Neural progenitor cell (in vitro differentiated cells): Measurements from ENCODE around the gene DNAH14. TPM values are rescaled to one million over a fixed set of nuclear protein-coding genes. Genes with fewer than 3 reads are reported as not detected.

Experiments used
- DNase-seq: peaks from one replicate; pipeline ENCODE4 v3.0.0-alpha.2; 2016; ENCODE audit warnings: low spot score
- H2AFZ ChIP-seq: fragments of 200-600 bp; sonication (generic); replicated peaks from 2 replicates; pipeline ENCODE4 v1.6.1; 2016; ENCODE audit warnings: antibody characterized with exemption
- H3F3A ChIP-seq: fragments of 200-600 bp; sonication (generic); 2 replicates; pipeline ENCODE4 v1.6.1; 2016; ENCODE audit warnings: antibody characterized with exemption, low read depth
- H3K27ac ChIP-seq: fragments of 200-600 bp; sonication (generic); 2 replicates; pipeline ENCODE4 v1.5.1; 2016; ENCODE audit warnings: mild to moderate bottlenecking
- H3K27me3 ChIP-seq: fragments of 200-600 bp; sonication (generic); 2 replicates; pipeline ENCODE4 v1.6.1; 2016; ENCODE audit warnings: mild to moderate bottlenecking, moderate library complexity
- H3K36me3 ChIP-seq: fragments of 200-600 bp; sonication (generic); 2 replicates; pipeline ENCODE4 v1.5.1; 2016
- H3K4me1 ChIP-seq: fragments of 200-600 bp; sonication (generic); 2 replicates; pipeline ENCODE4 v1.6.1; 2016; ENCODE audit warnings: mixed run types
- H3K4me2 ChIP-seq: fragments of 200-600 bp; sonication (generic); 2 replicates; pipeline ENCODE4 v1.6.1; 2016
- H3K4me3 ChIP-seq: fragments of 200-600 bp; sonication (generic); 2 replicates; pipeline ENCODE4 v1.5.1; 2016
- H3K79me2 ChIP-seq: fragments of 200-600 bp; sonication (generic); 2 replicates; pipeline ENCODE4 v1.6.1; 2016; ENCODE audit warnings: low read depth
- H3K9ac ChIP-seq: fragments of 200-600 bp; sonication (generic); 2 replicates; pipeline ENCODE4 v1.6.1; 2016
- H3K9me3 ChIP-seq: fragments of 200-600 bp; sonication (generic); 2 replicates; pipeline ENCODE4 v1.5.1; 2016; ENCODE audit warnings: low read depth
- H4K20me1 ChIP-seq: fragments of 200-600 bp; sonication (generic); 2 replicates; pipeline ENCODE4 v1.6.1; 2016; ENCODE audit warnings: low read depth
- H3K27ac Mint-ChIP-seq: 3 replicates; pipeline ENCODE4 v1.8.0; 2021; ENCODE audit warnings: mixed read lengths
- H3K27me3 Mint-ChIP-seq: 2 replicates; pipeline ENCODE4 v1.8.0; 2022; ENCODE audit warnings: low read depth, mild to moderate bottlenecking, inconsistent platforms, moderate library complexity, mixed read lengths; ENCODE audit not compliant: insufficient read depth
- H3K36me3 Mint-ChIP-seq: 3 replicates; pipeline ENCODE4 v1.8.0; 2021; ENCODE audit warnings: mixed read lengths
- H3K4me1 Mint-ChIP-seq: 3 replicates; pipeline ENCODE4 v1.8.0; 2021; ENCODE audit warnings: mixed read lengths
- H3K4me3 Mint-ChIP-seq: 3 replicates; pipeline ENCODE4 v1.8.0; 2021; ENCODE audit warnings: mild to moderate bottlenecking, moderate library complexity, mixed read lengths
- H3K9me3 Mint-ChIP-seq: 3 replicates; pipeline ENCODE4 v1.8.0; 2020; ENCODE audit warnings: mixed read lengths
- EZH2 ChIP-seq: fragments of 200-600 bp; sonication (generic); IDR thresholded peaks from 2 replicates; pipeline ENCODE4 v1.6.1; 2017; ENCODE audit warnings: antibody characterized with exemption, mild to moderate bottlenecking, moderate library complexity
- EZH2phosphoT487 ChIP-seq: fragments of 200-600 bp; sonication (generic); IDR thresholded peaks from 2 replicates; pipeline ENCODE4 v1.6.1; 2017; ENCODE audit warnings: antibody characterized with exemption
- total RNA-seq: library from RNA; depleted of rRNA; stranded (reverse); fragments of >200 nt; gene quantifications from 2 replicates; pipeline ENCODE4 v1.2.3, GENCODE V29; 2015; ENCODE audit warnings: low replicate concordance
- TF ChIP-seq, protein P1 (sequence below): fragments of 200-600 bp; sonication (generic); IDR thresholded peaks from 2 replicates; pipeline ENCODE4 v1.5.1; 2017; ENCODE audit warnings: antibody characterized with exemption, mild to moderate bottlenecking

DNAH14 gene
- total RNA-seq, 1 donor from 2014 or later: 118 TPM

GRCh38 chr1:225242611-225243010 lies 313.1 kb downstream of the DNAH14 start:
- Histone ChIP-seq H3F3A (no peaks in the 10 kb centered on the region), H2AFZ (no peak overlapping the region), H3K27ac (no peak overlapping the region), H3K4me3 (no peak overlapping the region), H4K20me1 (no peaks in the 10 kb centered on the region), H3K9ac (no peak overlapping the region), H3K79me2 (no peaks in the 10 kb centered on the region), H3K9me3 (no peaks in the 10 kb centered on the region), H3K4me2 (no peak overlapping the region), H3K4me1 (no peaks in the 10 kb centered on the region), H3K36me3 (no peaks in the 10 kb centered on the region), H3K27me3 (no peaks in the 10 kb centered on the region)
- TF ChIP-seq EZH2phosphoT487: no peak
- TF ChIP-seq, protein P1, sequence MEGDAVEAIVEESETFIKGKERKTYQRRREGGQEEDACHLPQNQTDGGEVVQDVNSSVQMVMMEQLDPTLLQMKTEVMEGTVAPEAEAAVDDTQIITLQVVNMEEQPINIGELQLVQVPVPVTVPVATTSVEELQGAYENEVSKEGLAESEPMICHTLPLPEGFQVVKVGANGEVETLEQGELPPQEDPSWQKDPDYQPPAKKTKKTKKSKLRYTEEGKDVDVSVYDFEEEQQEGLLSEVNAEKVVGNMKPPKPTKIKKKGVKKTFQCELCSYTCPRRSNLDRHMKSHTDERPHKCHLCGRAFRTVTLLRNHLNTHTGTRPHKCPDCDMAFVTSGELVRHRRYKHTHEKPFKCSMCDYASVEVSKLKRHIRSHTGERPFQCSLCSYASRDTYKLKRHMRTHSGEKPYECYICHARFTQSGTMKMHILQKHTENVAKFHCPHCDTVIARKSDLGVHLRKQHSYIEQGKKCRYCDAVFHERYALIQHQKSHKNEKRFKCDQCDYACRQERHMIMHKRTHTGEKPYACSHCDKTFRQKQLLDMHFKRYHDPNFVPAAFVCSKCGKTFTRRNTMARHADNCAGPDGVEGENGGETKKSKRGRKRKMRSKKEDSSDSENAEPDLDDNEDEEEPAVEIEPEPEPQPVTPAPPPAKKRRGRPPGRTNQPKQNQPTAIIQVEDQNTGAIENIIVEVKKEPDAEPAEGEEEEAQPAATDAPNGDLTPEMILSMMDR: no peak
- no peak for TF ChIP-seq EZH2
- Mint-ChIP-seq H3K27ac (no peak overlapping the region), H3K36me3 (no peaks in the 10 kb centered on the region), H3K4me3 (no peak overlapping the region), H3K4me1 (no peaks in the 10 kb centered on the region), H3K27me3 (no peaks in the 10 kb centered on the region), H3K9me3 (no peaks in the 10 kb centered on the region)
- no peak for DNase-seq

DNA sequence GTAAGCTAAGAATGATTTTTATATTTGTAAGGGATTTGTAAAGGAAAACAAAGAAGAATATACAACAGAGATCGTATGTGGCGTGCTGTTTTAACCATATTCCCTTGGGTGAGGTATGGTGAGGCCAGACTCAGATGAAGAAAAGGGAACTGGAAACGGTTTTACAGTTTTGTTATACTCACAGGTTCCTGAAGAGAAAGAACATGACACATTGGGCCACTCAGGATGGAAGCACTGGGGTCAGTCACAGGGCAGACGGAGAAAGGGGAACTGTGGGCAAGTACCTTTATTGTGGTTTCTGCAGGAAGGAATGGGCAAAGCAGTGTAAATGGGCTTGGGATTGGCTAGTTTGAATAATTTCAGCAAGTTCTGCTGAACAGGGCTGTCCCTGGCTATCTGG lies 321.0 kb downstream of the DNAH14 start:
- Histone ChIP-seq H2AFZ (no peak overlapping the region), H3K4me3 (no peak overlapping the region), H3K9me3 (no peaks in the 10 kb centered on the region), H3K4me2 (no peak overlapping the region), H3K79me2 (no peaks in the 10 kb centered on the region), H3K9ac (no peak overlapping the region), H3K36me3 (no peaks in the 10 kb centered on the region), H3K27me3 (no peaks in the 10 kb centered on the region), H3F3A (no peaks in the 10 kb centered on the region), H3K27ac (no peak overlapping the region), H4K20me1 (no peaks in the 10 kb centered on the region), H3K4me1 (no peaks in the 10 kb centered on the region)
- Mint-ChIP-seq H3K27ac (no peak overlapping the region), H3K36me3 (no peaks in the 10 kb centered on the region), H3K9me3 (no peaks in the 10 kb centered on the region), H3K27me3 (no peaks in the 10 kb centered on the region), H3K4me1 (no peaks in the 10 kb centered on the region), H3K4me3 (no peak overlapping the region)
- DNase-seq: no peak
- TF ChIP-seq, protein P1: no peak
- TF ChIP-seq EZH2 (no peak), EZH2phosphoT487 (no peak)

GRCh38 chr1:225253173-225253572 lies 323.7 kb downstream of the DNAH14 start:
- Histone ChIP-seq H3K79me2 (no peaks in the 10 kb centered on the region), H4K20me1 (no peaks in the 10 kb centered on the region), H3K27ac (no peak overlapping the region), H3K4me3 (no peak overlapping the region), H3K27me3 (no peaks in the 10 kb centered on the region), H3K4me2 (no peak overlapping the region), H3K9ac (no peak overlapping the region), H2AFZ (no peak overlapping the region), H3F3A (no peaks in the 10 kb centered on the region), H3K36me3 (no peaks in the 10 kb centered on the region), H3K4me1 (no peaks in the 10 kb centered on the region), H3K9me3 (no peaks in the 10 kb centered on the region)
- Mint-ChIP-seq H3K36me3 (no peaks in the 10 kb centered on the region), H3K27me3 (no peaks in the 10 kb centered on the region), H3K4me3 (no peak overlapping the region), H3K9me3 (no peaks in the 10 kb centered on the region), H3K27ac (no peak overlapping the region), H3K4me1 (no peaks in the 10 kb centered on the region)
- DNase-seq: no peak
- TF ChIP-seq EZH2phosphoT487 (no peak), EZH2 (no peak)
- TF ChIP-seq, protein P1: no peak
